Activated CD4-positive, alpha-beta T cell treated with anti-CD3 and anti-CD28 coated beads for 24 hours (primary cell): ENCODE results near the gene SMR3B.

Experiments used
- DNase-seq, 2 donors: peaks; one replicate each; pipeline ENCODE4 v3.0.0-alpha.2; 2020; ENCODE audit warnings: low read depth in 2 of 2

The SMR3B gene

GRCh38 chr4:70382691-70383181 is at the start of gene SMR3B:
Gene SMR3B, plus strand, starts transcription at chr4:70383131. Its CDS starts 1,380 bp downstream, at chr4:70384511.
- no peak for DNase-seq

- DNase-seq, result no peak
These were observed 48.2 kb upstream of the SMR3B start, which contains the start of gene CABS1 for GRCh38 chr4:70334681-70335080. Gene CABS1, plus strand, starts transcription at chr4:70334981. Its CDS starts 59 bp downstream, at chr4:70335040.

- no peak for DNase-seq
These were observed 46.9 kb upstream of the SMR3B start for GRCh38 chr4:70336043-70336442.

- no peak for DNase-seq
These were observed 45.0 kb upstream of the SMR3B start for GRCh38 chr4:70337886-70338420.

- DNase-seq, result no peak
These were observed 26.7 kb upstream of the SMR3B start for GRCh38 chr4:70356185-70356584.

- no peak for DNase-seq
These were observed 23.7 kb upstream of the SMR3B start for GRCh38 chr4:70359115-70359661.

GRCh38 chr4:70360460-70360859 is 22.5 kb upstream of the SMR3B start, which contains the start of gene SMR3A:
Gene SMR3A, plus strand, starts transcription at chr4:70360760. Its CDS starts 1,356 bp downstream, at chr4:70362116.
- no peak for DNase-seq

- DNase-seq, result no peak
These were observed 18.9 kb upstream of the SMR3B start for GRCh38 chr4:70364002-70364401.

GRCh38 chr4:70365479-70365878 is 17.5 kb upstream of the SMR3B start:
- no peak for DNase-seq

GRCh38 chr4:70367813-70368212 is 15.1 kb upstream of the SMR3B start:
- no peak for DNase-seq

- no peak for DNase-seq
These were observed 10.9 kb upstream of the SMR3B start for GRCh38 chr4:70371987-70372386.

- DNase-seq, result no peak
These were observed 10.2 kb upstream of the SMR3B start for GRCh38 chr4:70372760-70373159.

GRCh38 chr4:70380578-70380977 is 2.4 kb upstream of the SMR3B start:
- no peak for DNase-seq

- DNase-seq, result no peak
These were observed 9.3 kb downstream of the SMR3B start for GRCh38 chr4:70392057-70392776.

GRCh38 chr4:70397580-70397979 is 14.6 kb downstream of the SMR3B start, which contains the start of gene OPRPN:
Gene OPRPN, plus strand, starts transcription at chr4:70397940. Its CDS starts 1,346 bp downstream, at chr4:70399286.
- DNase-seq, result no peak

GRCh38 chr4:70399319-70399718 is 16.4 kb downstream of the SMR3B start:
- no peak for DNase-seq

- no peak for DNase-seq
These were observed 19.8 kb downstream of the SMR3B start for GRCh38 chr4:70402762-70403161.

- DNase-seq, result no peak
These were observed 22.8 kb downstream of the SMR3B start for GRCh38 chr4:70405765-70406164.

- DNase-seq, result no peak
These were observed 42.4 kb downstream of the SMR3B start for GRCh38 chr4:70425306-70425705.

GRCh38 chr4:70426789-70427188 is 43.9 kb downstream of the SMR3B start:
- no peak for DNase-seq

GRCh38 chr4:70437197-70437596 is 54.3 kb downstream of the SMR3B start:
- no peak for DNase-seq
